ENCODE measurements around the gene CSTPP1.

The CSTPP1 gene

GRCh38 chr11:46999217-46999616 lies 62.7 kb downstream of the CSTPP1 start:
- DNase-seq, result no peak

DNA sequence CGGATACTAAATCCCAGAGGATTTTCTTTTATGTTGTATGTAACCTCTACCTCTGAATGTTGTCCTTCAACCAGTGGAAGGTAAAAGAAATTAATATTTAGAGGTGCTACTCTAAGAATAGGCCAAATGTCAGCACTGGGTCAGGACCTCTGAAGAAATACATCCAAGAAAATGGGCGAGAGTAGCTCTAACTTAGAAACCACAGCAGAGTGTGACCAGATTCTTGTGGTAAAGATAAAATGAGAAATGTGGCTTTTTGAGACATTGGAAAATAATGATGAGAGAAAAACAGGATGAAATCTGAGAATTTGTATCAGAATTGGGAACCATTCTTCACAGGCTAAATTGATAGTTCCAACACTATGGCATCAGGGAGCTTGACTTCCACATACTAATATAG lies 63.5 kb downstream of the CSTPP1 start:
- no peak for DNase-seq

DNA sequence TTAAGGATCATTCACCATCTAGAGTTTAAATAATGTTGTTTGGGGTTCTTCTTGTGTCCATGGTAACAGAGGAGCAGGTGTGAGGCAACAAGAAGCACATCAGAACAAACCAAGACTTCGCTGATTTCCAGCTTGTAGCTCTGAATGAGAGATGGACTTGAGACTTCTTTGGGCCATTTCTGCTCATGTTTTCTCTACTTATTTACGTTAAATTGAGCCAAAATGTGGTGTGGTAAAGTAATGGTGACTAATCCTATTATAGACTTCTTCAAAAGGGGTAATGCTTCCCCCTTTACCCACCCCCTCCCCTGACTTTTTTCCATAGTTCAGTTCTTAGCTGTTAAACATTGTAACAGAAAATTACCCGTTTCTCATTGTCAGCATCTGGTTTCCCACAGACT lies 65.2 kb downstream of the CSTPP1 start:
- DNase-seq, result no peak

DNA sequence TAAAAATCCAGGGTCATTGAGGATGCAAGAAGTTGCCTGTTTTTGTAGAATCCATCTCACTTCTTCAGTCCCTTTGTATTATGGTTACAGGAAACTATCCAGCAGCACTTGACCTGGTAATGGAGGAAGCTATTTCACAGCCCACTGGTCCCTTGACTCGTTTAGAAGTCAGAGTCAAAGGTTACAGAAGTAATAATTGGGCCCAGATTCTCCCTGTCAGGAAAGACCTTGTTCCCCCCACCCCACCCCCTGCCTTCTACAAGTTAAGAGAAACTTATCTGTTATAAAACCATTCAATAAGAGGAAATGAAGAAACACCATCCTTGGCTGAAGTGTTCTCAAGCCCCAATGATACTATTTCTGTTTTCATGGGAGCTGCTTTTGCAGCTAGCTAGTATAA lies 65.8 kb downstream of the CSTPP1 start:
- no peak for DNase-seq

DNA sequence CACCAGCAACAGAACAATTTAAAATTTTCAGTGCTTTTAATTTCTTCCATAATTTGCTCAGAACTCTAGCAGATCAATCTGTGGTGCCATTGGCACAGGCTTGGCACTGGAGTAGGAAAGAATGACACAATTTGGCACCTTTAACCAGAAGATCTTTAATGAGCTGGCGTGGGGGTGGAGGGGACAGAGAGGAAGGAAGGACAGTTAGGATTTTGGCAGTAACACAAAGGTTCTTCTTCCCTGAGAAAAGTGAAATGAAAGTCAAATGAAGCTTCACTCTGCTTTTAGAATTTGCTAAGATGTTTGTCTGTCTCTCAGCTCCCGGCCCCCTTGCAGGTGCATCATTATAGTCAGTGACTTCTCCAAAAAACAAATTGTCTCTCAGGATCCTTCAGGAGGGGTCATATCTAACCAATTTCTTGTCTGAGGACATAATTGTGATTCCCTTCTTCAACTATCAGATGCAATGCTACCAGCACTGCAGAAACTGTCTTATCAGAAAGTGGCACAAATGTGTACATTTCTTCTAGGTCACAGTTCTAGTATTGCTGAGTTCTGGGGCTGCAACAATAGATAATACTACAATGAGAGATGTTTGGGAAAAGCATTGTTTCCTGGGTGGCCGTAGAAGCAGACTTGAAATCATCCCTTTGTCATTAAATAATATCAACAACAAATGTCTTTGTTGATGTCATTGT lies 66.8 kb downstream of the CSTPP1 start:
- DNase-seq, result no peak

DNA sequence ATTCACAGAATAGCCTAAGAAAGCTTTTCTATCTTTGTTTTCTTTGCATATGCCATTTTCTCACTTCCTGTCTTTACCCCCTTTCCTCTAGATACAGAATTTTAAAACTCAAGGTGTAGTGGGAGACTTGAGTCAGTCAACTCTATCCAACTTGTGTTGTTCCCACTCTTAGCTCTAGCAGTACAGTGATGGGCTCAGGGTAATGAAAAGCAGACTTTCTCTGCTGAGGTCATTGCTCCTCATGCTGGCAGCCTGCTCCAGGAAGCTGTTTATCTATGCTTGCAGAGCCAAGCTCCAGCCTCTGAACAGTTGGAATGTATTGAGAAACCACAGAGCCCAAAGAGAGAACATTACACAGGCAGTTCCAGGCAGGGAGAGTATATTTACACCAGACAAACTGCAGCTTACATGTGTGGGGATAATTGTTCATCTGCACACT lies 68.1 kb downstream of the CSTPP1 start:
- no peak for DNase-seq

GRCh38 chr11:47005441-47005840 lies 68.9 kb downstream of the CSTPP1 start:
- DNase-seq, result no peak

DNA sequence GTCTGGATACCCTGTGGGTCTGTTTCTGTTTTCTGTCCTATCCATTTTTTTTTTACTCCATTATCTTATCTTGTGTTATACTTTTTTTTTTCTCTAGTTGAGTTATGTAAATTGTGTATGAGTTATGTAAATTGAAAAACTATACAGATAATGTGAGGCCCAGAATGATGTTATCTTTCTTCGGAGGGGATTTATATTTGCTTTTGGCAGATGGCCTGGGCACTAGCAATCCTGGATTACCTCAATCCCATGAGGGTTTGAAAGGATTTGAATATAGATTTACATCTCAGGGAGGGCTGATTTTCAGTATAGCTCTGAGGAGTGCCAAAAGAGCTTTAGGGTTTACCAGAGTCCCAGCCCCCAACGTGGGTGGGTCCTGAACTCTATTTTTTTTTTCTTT lies 71.0 kb downstream of the CSTPP1 start:
- no peak for DNase-seq

- DNase-seq, result no peak
Measured at GRCh38 chr11:47010179-47010578, 73.6 kb downstream of the CSTPP1 start.

DNA sequence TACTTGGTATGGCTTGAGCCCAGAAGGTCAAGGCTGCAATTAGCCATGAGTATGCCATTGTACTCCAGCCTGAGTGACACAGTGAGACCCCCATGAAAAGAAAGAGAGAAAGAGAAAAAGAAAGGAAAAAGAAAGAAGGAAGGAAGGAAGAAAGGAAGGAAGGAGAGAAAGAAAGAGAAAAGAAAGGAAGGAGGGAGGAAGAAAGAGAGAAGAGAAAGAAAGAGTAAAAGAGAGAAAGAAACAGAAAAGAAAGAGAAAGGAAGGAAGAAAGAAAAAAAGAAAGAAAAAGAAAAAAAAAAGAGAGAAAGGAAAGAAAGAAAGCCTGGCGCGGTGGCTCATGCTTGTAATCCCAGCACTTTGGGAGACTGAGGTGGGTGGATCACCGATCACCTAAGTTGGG lies 77.5 kb downstream of the CSTPP1 start:
- no peak for DNase-seq

- DNase-seq, result no peak
Measured at GRCh38 chr11:47018637-47019036, 82.1 kb downstream of the CSTPP1 start.

DNA sequence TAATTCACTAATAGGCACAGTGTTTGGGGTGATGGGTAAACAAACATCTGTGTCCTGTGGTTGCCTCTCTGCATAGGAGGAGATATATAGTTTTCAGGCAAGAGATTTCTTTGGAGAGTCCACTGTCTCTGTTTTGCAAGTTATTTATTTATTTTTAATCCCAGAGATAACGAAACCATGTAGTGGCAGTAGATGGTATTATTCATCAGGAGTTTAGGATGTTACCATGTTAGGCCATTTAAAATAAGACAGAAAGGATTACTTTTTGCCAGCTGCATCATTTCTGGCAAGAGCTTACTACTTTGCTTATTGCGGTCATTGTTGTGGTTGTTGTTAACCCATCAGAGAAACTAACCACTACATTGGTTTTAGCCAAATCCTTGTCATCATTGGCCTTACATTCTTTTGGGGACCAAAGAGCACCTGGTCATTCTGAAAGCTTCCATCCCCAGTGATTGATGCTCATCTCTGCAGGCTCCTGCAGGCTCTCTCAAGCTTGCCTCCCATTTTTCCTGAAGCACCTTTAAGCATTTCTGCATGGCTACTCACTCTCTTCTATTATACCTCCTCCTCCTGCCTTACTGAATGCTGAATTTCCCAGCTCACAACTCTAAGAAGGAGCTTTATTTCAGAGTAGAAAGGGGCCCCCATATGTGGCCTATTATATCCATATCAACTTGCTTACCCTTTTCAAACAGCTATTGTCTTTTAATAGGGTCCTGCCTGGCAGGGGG lies 84.4 kb downstream of the CSTPP1 start:
- DNase-seq, result no peak

- no peak for DNase-seq
Measured at GRCh38 chr11:47021527-47021818, 84.9 kb downstream of the CSTPP1 start.

GRCh38 chr11:47021965-47022364 lies 85.4 kb downstream of the CSTPP1 start:
- no peak for DNase-seq

- DNase-seq, result no peak
Measured at GRCh38 chr11:47028195-47029093, 91.9 kb downstream of the CSTPP1 start.

GRCh38 chr11:47033439-47033838 lies 96.9 kb downstream of the CSTPP1 start:
- no peak for DNase-seq

GRCh38 chr11:47034091-47034490 lies 97.5 kb downstream of the CSTPP1 start:
- no peak for DNase-seq

DNA sequence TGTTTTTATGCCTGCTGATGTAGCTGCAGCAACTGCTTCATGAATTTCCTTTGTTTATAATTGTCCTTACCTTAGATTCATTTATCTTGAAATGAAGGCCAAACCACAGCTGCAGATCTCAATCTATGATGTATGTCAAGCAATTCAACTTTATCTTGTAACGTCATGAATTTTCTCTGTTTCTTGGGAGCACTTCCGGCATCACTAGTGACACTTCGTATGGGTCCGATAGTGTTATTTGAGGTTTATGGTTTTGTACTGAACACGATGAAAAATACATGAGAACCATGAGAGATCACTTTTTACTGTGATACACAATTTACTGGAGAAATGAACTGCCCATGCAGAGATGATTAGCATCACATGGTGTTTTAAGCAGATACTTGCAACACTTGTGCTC lies 98.5 kb downstream of the CSTPP1 start:
- no peak for DNase-seq

DNA sequence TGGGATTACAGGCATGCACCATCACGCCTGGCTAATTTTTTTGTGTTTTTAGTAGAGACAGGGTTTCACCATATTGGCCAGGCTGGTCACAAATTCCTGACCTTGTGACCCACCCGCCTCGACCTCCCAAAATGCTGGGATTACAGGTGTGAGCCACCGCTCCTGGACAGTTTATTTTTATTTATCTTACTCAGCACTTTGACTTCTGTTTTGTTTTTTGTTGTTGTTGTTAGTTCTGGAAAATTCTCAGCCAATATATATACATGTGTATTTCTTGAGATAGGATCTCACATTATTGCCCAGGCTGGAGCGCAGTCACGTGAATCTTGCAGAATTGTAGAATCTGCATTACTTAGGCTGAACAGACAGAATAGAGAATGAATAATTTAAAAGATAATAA lies 107.6 kb downstream of the CSTPP1 start:
- no peak for DNase-seq

DNA sequence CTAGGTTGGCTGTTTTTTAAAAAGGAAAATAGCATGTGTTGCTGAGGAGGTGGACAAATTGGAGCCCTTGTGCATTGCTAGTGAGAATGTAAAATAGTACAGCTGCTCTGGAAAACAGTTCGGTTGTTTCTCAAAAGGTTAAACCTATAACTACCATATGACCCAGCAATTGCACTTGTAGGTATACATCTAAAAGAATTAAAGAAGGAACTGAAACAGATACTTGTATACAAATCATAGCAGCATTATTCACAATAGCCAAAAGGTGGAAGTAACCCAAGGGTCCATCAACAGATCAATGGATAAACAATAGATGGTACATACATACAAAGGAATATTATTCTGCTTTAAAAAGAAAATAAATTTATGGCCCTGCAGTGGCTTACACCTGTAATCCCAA lies 111.4 kb downstream of the CSTPP1 start:
- DNase-seq, result no peak

- DNase-seq, result no peak
Measured at GRCh38 chr11:47050284-47050683, 113.7 kb downstream of the CSTPP1 start.

DNA sequence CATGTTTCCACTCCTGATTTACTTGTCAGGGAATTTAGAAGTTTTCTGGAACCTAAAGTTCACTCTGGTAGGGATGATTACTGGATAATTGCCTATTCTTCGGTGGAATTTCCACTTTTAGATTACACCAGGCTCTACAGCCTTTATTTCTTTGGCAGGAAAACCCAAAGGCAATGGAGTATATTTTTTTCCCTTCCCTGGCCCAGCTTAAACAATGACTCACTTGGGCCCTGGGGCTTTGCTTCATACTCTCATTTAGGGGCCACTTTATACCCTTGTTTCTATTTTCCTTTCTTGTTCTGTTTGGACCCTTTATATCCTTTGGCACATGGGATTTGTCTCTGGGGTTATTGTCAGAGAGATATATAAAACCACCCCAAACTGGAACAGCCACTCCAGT lies 114.7 kb downstream of the CSTPP1 start:
- no peak for DNase-seq

DNA sequence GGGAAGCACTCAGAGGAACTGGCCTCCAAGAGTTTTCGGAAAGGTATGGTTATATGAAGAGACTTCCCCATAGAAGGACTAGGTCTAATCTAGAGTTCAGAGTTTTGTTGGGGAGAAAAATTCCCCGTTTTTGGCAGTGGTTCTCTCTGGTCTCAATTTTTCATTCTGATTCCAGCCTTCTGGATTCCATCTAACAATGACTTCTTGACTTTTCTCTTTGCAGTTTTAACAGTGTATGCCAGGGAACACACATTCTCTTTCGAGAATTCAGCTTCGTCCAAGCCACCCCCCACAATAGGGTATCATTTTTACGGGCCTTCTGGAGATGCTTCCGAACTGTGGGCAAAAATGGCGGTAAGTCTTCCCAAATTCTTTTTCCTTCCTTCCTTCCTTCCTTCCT lies 115.6 kb downstream of the CSTPP1 start:
- DNase-seq, result no peak

DNA sequence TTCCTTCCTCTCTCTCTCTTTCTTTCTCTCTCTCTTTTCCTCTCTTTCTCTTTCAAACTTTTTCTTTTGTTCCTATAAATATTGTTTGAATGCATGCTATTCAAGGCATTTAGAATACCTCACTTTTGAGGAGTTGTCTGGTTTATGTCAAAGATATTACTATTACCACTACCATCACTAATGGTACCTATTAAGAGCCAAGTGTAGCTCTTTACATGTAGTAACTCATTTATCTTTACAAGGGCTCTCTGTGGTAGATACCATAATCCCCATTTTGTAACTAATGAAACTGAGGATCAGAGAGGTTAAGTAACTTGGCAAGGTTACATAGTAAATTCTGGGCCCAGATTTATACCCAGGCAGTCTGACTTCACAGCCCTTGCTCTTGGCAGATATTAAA lies 116.0 kb downstream of the CSTPP1 start:
- DNase-seq, result no peak
